ENCODE measurements around the gene ESPNL. TPM values are rescaled to one million over a fixed set of nuclear protein-coding genes. Genes with fewer than 3 reads are reported as not detected.

Gene ESPNL
- total RNA-seq, 4 donors from 2014 or later, result 0.14 to 4.4 (median 0.72) TPM

DNA sequence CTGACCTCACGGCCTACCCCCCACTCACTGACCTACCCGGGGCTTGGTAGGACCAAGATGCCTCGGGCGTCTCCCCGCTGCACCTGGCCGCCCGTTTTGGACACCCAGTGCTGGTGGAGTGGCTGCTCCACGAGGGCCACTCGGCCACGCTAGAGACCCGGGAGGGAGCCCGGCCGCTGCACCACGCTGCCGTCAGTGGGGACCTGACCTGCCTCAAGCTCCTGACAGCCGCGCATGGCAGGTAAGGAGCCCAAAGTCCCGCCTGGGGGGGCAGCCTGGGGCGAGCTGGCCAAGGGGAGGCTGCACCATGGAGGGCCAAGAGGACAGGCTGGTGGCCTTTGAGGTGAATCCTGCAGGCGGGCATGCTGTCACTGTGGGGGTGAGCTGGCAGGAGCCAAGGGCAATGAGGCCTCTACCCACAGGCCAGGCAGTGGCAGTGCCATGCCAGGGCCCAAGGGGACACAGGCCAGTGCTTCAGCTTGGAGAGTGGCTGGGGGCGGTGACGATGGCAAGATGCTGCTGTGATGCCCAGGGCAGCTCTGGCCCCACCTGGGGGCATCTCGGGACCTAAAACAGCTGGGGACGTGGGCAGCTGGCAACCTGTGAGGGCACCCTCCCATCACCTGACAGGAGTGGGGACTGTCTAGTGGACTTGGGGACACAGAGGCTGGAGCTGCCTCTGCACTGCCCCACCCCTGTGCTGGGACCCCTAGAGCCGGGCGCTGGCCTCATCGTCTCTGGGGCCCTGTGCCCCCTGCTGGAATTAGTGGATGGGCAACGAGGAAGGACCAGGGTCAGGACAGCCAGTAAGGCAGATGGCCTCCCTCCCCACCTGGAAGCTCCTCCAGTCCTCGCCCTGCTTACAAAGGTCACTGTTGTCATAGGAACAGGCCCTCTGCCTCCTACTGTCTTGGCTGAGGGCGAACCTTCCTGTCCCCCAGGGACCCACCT is 2.0 kb downstream of the ESPNL start:
- Histone ChIP-seq H3K36me3 (no peaks in the 10 kb centered on the region), H3K27me3 (no peaks in the 10 kb centered on the region), H3K9me3 (no peaks in the 10 kb centered on the region), H3K4me1 (peaks cover 0 to 19% (median 4%) of the 10 kb centered on the region in 4 donors), H3K27ac (no peak overlapping the region), H3K4me3 (no peak overlapping the region)
- no peak for TF ChIP-seq EP300 (IDR thresholded peaks at IDR 0.05; ENCODE audit: low read depth)
- no peak for TF ChIP-seq POLR2A (IDR thresholded peaks at IDR 0.05)
- no peak for TF ChIP-seq POLR2AphosphoS5 (IDR thresholded peaks at IDR 0.05)
- TF ChIP-seq CTCF (IDR thresholded peaks at IDR 0.05), result no peak
- DNase-seq, result peak; percentile 3
- in situ Hi-C loops (cut with MboI; ENCODE audit: low pct_ligation_motif_present in 1 of 4, low pct_unique_long_range_greater_than_20kb in 1 of 4, low sequenced_read_pairs in 3 of 4) (no loop called here), intact Hi-C loops (cut with DNase I; ENCODE audit: low total_unique reads) (no loop called here)
- WGBS, 2 donors (ENCODE audit: low coverage in 1 of 2), result 40 to 85% methylated on average over 1 to 27 of the region's 30 CpGs

DNA sequence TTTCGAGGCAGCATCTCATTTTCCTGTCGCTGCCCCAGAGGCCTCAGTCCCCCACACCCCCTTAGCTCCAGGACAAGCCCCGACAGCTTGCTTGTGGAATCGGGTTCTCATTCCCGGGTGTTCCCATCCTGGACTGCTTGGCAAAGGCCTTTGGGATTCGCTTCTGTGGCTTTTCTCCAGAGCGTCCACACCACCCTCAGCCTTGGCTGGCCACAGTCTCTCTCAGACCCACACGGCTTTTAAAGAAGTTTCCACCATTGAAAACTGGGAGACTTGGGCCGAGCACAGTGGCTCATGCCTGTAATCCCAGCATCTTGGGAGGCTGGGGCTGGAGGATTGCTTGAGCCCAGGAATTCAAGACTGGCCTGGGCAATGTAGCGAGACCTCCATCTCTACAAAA is 2.7 kb downstream of the ESPNL start:
- Histone ChIP-seq H3K9me3 (no peaks in the 10 kb centered on the region), H3K27ac (no peak overlapping the region), H3K4me1 (peaks cover 0 to 21% (median 6%) of the 10 kb centered on the region in 4 donors), H3K4me3 (no peak overlapping the region), H3K27me3 (no peaks in the 10 kb centered on the region), H3K36me3 (no peaks in the 10 kb centered on the region)
- intact Hi-C loops (cut with DNase I; ENCODE audit: low total_unique reads) (no loop called here), in situ Hi-C loops (cut with MboI; ENCODE audit: low pct_ligation_motif_present in 1 of 4, low pct_unique_long_range_greater_than_20kb in 1 of 4, low sequenced_read_pairs in 3 of 4) (no loop called here)
- no peak for DNase-seq
- WGBS, 2 donors (ENCODE audit: low coverage in 1 of 2), result 79 to 82% methylated on average over 5 to 10 of the region's 10 CpGs
- TF ChIP-seq EP300 (IDR thresholded peaks at IDR 0.05; ENCODE audit: low read depth) (no peak), CTCF (IDR thresholded peaks at IDR 0.05) (no peak), POLR2A (IDR thresholded peaks at IDR 0.05) (no peak), POLR2AphosphoS5 (IDR thresholded peaks at IDR 0.05) (no peak)

DNA sequence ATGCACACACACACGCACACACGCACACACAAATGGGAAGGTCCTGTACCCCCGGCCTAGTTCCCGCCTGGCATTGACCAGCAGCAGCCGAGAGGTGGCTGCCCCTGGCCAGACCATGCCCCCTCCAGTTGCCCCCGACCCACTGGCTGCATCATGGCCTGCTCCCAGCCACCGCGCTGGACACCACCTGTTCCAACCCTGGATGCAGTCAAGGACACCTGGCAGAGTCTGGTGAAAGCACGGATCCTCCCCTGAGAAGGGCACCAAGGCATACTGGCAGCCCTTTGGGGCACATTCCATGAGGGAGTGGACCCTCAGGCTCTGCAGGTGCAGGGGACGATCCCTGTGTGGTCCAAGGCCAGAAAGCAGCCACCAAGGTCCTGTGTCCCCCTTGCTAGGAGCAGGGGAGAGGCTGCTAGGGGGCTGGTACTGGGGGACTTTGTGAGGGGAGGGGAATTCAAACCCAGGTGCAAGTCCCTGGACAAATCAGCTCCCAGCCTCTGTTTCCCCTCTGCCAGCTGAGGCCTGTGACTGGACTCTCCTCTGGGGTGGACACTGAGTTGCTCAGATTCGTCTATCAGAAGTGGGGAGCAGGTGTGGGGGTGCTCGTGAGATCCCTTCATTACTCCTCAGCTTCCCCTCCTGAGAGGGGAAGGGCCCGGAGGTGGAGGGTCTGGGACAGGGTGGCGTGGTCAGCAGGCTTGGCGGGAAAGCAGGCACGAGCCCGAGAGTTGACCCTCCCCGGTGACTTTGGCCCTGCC is 3.5 kb downstream of the ESPNL start:
- in situ Hi-C loops (cut with MboI; ENCODE audit: low pct_ligation_motif_present in 1 of 4, low pct_unique_long_range_greater_than_20kb in 1 of 4, low sequenced_read_pairs in 3 of 4), result no loop called here
- Histone ChIP-seq H3K27me3 (no peaks in the 10 kb centered on the region), H3K36me3 (no peaks in the 10 kb centered on the region), H3K4me1 (peaks cover 0 to 20% (median 6%) of the 10 kb centered on the region in 4 donors), H3K9me3 (no peaks in the 10 kb centered on the region), H3K4me3 (no peak overlapping the region), H3K27ac (no peak overlapping the region)
- DNase-seq, result peak; percentile 6
- 84% methylated on average over 15 of the region's 18 CpGs; no CpG with 5 or more reads in 1 of the 2 donors for WGBS, 2 donors (ENCODE audit: low coverage in 1 of 2)
- intact Hi-C loops (cut with DNase I; ENCODE audit: low total_unique reads), result no loop called here
- TF ChIP-seq POLR2AphosphoS5 (IDR thresholded peaks at IDR 0.05), result no peak
- no peak for TF ChIP-seq POLR2A (IDR thresholded peaks at IDR 0.05)
- TF ChIP-seq EP300 (IDR thresholded peaks at IDR 0.05; ENCODE audit: low read depth), result no peak
- TF ChIP-seq CTCF (IDR thresholded peaks at IDR 0.05), result no peak

GRCh38 chr2:238104226-238104690 is 4.1 kb downstream of the ESPNL start:
- H3K4me3 ChIP-seq, result no peak overlapping the region
- no peaks in the 10 kb centered on the region for H3K36me3 ChIP-seq
- intact Hi-C loops (cut with DNase I; ENCODE audit: low total_unique reads), result no loop called here
- H3K4me1 ChIP-seq, result peaks cover 0 to 17% (median 6%) of the 10 kb centered on the region in 4 donors
- H3K27me3 ChIP-seq, result no peaks in the 10 kb centered on the region
- no peak overlapping the region for H3K27ac ChIP-seq
- in situ Hi-C loops (cut with MboI; ENCODE audit: low pct_ligation_motif_present in 1 of 4, low pct_unique_long_range_greater_than_20kb in 1 of 4, low sequenced_read_pairs in 3 of 4), result no loop called here
- H3K9me3 ChIP-seq, result no peaks in the 10 kb centered on the region
- TF ChIP-seq CTCF (IDR thresholded peaks at IDR 0.05), result no peak
- TF ChIP-seq POLR2A (IDR thresholded peaks at IDR 0.05), result no peak
- no peak for TF ChIP-seq POLR2AphosphoS5 (IDR thresholded peaks at IDR 0.05)
- TF ChIP-seq EP300 (IDR thresholded peaks at IDR 0.05; ENCODE audit: low read depth), result no peak
- peak; percentile 7 for DNase-seq
- WGBS, 2 donors (ENCODE audit: low coverage in 1 of 2), result 82% methylated on average over 14 of the region's 14 CpGs; no CpG with 5 or more reads in 1 of the 2 donors

Data from transverse colon (tissue), 4 donors.